Renal pelvis (tissue), 4 donors: Measurements from ENCODE around the gene TBC1D22A. TPM values are rescaled to one million over a fixed set of nuclear protein-coding genes. Genes with fewer than 3 reads are reported as not detected.
A peak's percentile ranks its signal among the peaks of the same experiment; 100 is the strongest.

Experiments used
- DNase-seq: peaks from one replicate; pipeline ENCODE4 v3.0.0-alpha.2; 2013
- polyA plus RNA-seq, 3 donors: library from polyadenylated mRNA; unstranded; fragments of 120-200 nt; gene quantifications; one replicate each; pipeline ENCODE4 v1.2.1, GENCODE V29; 2013; ENCODE audit not compliant: insufficient read length in 3 of 3

Gene TBC1D22A
- polyA plus RNA-seq, 3 donors = 16.9 to 19.2 (median 19.1) TPM

- DNase-seq = no peak
Measured at GRCh38 chr22:46749682-46750529, 12.5 kb upstream of the TBC1D22A start.

DNA sequence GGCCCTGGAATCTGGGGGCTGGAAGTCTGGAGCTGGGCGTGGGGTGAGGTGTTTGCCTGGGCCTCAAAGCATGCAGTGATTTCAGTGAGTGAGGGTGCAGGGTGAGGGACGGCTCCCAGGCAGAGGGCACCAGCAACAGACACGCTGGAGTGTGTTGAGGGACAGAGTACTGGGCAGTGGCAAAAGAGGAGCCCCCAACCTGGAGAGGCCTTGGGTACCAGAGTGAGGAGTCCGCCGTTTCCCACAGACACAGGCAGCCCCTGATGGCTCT, 12.0 kb upstream of the TBC1D22A start:
- no peak for DNase-seq

DNA sequence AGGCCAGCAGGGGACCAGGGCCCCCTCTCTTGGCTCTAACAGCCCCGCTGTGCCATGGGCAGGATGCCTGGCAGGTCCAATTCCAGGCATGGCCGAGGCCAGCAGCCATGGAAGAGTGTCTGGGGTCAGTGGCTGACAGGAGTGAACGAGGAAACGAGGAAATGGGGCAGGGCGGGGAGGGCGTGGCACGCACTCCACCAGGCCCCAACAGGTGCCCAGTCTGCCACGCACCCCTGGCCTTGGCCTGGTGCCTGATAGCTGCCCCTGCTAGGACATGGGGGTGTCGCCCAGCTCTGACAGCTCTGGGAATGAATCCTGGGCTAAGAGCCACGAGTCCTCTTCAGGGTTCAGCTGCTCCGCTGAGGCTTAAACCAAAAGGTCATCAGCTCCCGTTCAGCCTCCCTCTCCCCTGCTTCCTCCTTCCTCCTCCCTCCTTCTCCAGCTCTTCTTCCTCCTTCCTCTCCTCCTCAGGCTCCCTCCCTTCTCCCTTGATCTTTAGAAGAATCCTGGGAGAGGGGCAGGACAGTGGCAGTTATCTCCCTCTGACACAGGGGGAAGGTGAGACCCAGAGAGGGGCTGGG, 11.5 kb upstream of the TBC1D22A start:
- DNase-seq = no peak

GRCh38 chr22:46752286-46752987, 10.0 kb upstream of the TBC1D22A start:
- DNase-seq = no peak

GRCh38 chr22:46752988-46753310, 9.5 kb upstream of the TBC1D22A start:
- DNase-seq = no peak

DNA sequence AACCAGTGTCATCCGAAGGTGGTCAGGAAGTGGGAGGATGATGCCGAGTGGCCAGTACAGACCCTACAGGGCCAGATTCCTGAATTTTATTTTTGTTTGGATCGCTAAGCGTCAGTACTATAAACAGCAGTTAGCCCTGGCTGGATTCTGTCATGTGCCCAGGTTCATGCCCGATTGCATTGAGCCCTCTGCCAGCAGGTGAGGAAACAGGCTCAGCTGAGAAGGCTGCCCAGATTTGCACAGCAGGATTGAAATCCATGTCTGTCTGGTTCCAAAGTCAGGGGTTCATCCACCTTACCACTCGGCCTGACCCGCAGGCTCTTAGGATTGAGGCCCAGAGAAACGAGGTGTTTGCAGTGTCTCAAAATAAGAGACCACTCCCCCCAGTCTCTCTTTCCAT, 9.1 kb upstream of the TBC1D22A start:
- DNase-seq = no peak

- no peak for DNase-seq
Measured at GRCh38 chr22:46753761-46754109, 8.7 kb upstream of the TBC1D22A start.

DNA sequence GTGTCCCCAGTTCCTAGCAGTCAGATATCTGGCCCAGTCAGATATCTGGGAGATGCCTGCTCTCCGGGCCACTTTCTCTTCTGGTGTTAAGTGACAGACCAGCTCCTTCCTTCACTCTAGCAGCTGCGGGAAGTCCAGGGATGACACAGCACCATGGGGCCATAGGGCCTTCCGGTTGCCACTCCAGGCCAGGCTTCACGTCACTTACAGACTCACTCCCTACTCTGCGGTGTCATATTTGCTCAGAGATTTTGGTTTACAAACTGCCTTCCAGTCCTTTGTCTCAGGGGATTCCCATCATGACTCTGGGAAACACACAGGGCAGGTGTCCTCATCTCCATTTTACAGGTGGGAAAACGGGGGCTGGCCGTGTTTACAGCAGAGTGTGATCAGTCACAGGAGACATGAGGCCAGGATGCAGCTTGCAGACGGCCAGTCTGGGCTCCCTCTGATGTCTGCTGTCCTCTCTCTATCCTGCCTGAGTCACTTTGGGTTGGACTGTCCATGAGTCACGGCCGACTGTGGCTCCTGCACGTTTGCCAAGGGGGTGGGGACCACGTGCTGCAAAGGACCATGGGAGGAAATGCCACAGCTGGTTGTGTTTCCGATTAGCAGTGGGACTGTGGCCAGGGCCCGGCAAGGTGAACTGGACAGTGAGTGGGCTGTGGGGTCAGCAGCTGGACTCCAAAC, 8.2 kb upstream of the TBC1D22A start:
- DNase-seq = peak; percentile 67

DNA sequence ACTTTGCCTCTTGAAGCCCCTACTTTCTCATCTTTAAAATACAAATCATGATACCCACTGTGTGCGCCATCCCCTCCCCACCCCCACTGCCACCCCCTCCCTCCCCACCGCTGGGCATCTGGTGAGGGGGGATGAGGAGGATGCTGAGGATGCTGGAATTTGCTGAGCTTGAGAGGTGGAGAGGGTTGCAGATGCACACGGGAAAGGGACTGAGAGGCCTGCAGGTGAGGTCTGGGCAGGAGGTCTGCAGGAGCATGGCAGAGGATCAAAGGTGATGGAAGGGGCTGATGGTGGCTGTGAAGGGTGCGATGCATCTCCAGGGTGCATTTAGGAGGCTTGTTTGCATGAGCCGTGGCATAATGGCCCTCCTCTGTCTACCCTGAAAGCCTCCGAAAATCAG, 7.6 kb upstream of the TBC1D22A start:
- DNase-seq = no peak

- no peak for DNase-seq
Measured at GRCh38 chr22:46755525-46755924, 6.9 kb upstream of the TBC1D22A start.

DNA sequence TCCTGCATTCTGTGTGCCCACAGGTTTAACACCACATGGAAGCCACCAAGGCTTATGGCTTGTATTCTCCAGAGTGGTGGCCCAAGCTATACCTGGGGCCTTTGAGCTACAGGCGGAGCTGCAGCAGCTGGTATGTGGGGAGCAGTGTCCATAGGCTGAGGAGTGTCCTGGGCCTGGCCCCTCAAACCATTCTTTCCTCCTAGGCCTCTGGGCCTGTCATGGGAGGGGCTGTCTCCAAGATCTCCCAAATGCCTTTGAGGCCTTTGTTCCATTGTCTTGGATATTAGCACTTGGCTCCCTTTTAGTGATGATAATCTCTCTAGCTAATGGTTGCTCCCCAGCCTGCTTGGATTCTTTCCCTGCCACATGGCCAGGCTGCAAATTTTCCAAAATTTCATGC, 6.4 kb upstream of the TBC1D22A start:
- no peak for DNase-seq

GRCh38 chr22:46757104-46757503, 5.3 kb upstream of the TBC1D22A start:
- no peak for DNase-seq

DNA sequence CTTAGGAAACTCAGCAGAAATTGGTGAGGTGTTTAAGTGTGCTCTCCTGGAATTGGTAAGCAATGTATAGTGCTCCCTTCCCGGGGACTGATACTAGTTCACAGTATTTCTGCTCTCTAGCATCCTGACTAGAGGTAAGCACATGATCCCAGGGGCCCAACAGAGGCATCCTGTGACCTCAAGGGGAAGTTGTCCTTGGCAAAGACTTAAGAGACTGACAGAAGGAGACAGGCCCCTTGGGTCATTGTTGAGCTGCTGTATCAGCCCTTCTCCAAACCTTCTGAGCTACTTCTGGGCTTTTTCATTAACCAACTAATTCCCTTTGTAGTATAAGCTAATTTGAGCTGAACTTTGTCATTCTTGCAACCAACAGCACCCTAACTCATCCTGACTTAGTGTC, 4.3 kb upstream of the TBC1D22A start:
- DNase-seq = no peak

- peak; percentile 84 for DNase-seq
Measured at GRCh38 chr22:46758867-46759290, 3.6 kb upstream of the TBC1D22A start.

DNA sequence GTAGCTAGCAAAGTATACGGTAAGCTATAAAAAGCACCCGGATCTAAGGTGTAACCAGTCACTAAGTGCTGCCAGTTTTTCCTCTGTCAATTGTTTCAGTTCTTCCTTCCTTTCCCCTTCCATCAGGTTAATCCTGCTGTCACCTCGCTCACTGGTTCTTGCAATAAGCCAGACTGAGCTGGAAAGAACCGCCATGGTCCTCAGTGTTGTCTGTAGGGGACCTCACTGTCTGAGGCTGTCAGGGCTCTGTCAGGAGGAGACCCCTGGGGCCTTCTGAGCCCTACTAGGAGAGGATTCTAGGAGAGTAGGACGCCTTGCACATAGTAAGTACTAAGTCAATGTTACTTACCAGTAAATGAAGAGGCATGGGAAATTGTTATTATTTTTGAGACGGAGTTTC, 1.4 kb upstream of the TBC1D22A start:
- DNase-seq = no peak

DNA sequence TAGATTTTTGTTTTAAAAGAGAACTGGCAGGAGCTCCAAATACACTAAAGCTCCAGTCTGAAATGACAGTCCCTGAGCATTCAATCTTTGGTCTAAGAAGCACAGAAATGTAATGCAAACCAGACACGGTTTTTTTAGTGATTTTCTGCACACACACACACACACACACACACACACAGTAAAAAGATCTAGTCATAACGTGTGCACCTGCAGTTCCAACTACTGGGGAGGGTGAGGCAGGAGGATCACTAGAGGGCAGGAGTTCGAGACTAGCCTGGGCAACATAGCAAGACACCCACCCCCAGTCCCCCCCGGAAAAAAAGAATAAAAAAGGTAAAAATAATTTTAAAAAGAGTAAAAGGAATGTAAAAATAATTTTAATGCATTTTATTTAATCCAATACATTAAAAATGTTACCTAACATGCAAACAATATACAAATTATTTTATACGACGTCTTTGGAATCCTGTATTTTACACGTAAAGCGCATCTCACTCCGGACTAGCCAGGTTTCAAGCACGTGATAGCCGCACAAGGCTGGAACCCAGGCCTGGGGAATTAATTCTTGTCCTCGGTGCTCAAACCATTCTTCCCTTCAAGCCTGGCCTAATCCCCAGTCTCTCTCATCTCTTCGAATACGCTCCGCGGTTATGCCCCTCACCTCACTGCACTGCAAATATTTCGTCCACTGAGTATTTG, 762 bp upstream of the TBC1D22A start:
- no peak for DNase-seq

GRCh38 chr22:46763051-46763705, 728 bp downstream of the TBC1D22A start:
- no peak for DNase-seq

DNA sequence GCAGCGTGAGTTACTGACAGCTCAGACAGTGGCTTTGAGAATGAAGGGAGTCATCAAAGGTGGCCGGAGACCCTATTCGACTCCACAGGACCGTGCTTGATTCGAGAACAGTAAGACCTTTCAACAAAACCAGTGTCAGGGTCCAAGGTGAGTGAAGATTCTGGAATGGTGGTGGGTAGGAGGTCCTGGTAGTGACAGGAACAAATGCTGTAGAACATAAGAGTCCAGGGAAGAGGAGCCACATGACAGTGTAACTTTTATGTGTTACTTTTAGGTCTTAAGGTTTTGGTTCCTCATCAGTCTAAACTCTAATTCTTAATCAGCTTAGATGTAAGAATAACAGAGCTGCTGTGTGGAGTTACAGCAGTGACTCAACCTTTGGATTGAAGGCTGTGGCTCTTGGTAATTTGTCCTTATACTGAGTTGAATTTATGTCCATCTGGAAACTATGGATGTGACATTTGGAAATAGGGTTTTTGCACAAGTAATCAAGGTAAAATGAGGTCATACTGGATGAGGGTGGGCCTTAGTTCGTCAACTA, 1.8 kb downstream of the TBC1D22A start:
- no peak for DNase-seq

- no peak for DNase-seq
Measured at GRCh38 chr22:46764779-46765485, 2.5 kb downstream of the TBC1D22A start.

DNA sequence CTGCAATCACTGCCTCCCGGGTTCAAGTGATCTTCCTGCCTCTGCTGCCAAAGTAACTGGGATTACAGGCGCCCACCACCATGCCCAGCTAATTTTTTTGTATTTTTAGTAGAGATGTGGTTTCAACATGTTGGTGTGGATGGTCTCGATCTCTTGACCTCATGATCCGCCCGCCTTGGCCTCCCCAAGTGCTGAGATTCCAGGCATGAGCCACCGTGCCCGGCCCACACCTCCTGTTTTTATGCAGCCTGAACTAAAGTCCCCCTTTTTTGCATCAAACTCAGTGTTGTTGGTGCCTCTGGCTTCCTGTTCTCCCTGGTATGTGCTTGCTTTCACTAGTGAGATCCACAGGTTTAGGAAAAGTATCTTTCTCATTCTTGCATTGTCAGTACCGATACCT, 4.2 kb downstream of the TBC1D22A start:
- DNase-seq = no peak
